ENCODE data around the gene TBXT. TPM values are rescaled to one million over a fixed set of nuclear protein-coding genes. Genes with fewer than 3 reads are reported as not detected.
"Not testable (repeated sequence)": the region's sequence is repeated elsewhere in the genome, so short reads cannot be mapped to it uniquely, and the experiment has no call there.

TBXT gene
- total RNA-seq, 2 experiments from 2014 or later: not detected

DNA sequence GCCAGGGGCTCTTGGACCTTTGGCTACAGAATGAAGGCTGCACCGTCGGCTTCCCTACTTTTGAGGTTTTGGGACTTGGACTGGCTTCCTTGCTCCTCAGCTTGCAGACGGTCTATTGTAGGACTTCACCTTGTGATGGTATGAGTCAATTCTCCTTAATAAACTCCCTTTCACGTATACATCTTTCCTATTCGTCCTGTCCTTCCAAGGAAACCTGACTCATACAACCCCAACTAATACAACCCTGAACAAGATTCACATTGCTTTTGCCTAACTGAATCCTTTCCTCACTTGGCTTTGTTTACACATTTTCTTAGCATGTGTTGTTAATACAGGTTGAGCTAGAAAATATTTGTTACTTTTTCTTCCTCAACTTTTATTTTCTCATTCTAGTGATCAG is 21.9 kb downstream of the TBXT start:
- Mint-ChIP-seq H3K36me3 (ENCODE audit: low read depth) (no peaks in the 10 kb centered on the region), H3K9me3 (ENCODE audit: low read depth) (no peaks in the 10 kb centered on the region), H3K4me3 (no peak overlapping the region), H3K27ac (no peak overlapping the region), H3K4me1 (no peaks in the 10 kb centered on the region), H3K27me3 (peaks cover 3% of the 10 kb centered on the region)
- intact Hi-C loops (cut with DNase I, micrococcal nuclease): no loop called here
- DNase-seq (no peak), ATAC-seq (no peak)
- ChIA-PET CTCF (no interaction called here), POLR2A (no interaction called here)

DNA sequence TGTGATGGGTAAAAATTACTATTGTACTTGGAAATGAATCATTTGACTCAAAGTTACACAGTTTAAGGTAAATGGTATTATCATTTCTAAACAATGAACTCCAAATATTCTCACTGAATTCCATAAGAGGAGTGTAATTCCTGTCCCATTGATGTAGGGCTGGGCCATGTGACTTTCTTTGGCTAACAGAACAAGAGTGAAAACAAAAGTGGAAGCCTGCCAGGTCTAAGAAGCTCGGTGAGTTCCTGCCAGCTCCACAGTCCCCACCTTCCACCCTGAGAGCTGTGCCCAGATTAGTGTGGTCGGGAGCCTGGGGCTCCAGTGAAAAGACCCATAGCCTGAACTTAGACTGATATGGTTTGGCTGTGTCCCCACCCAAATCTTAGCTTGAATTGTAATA is 24.6 kb downstream of the TBXT start:
- no peaks in the 10 kb centered on the region for H3K9me3 Mint-ChIP-seq (ENCODE audit: low read depth)
- intact Hi-C loops (cut with DNase I, micrococcal nuclease): no loop called here
- no peaks in the 10 kb centered on the region for H3K36me3 Mint-ChIP-seq (ENCODE audit: low read depth)
- no peak overlapping the region for H3K4me3 Mint-ChIP-seq
- ChIA-PET CTCF (interaction anchor here (1.5 kb wide), 1 partner anchor 22 kb away, joined by 3 read pairs; no protein-coding TSS in a partner anchor), POLR2A (no interaction called here)
- DNase-seq (no peak), ATAC-seq (no peak)
- H3K4me1 Mint-ChIP-seq: no peaks in the 10 kb centered on the region
- H3K27ac Mint-ChIP-seq: no peak overlapping the region
- H3K27me3 Mint-ChIP-seq: peaks cover 4% of the 10 kb centered on the region

DNA sequence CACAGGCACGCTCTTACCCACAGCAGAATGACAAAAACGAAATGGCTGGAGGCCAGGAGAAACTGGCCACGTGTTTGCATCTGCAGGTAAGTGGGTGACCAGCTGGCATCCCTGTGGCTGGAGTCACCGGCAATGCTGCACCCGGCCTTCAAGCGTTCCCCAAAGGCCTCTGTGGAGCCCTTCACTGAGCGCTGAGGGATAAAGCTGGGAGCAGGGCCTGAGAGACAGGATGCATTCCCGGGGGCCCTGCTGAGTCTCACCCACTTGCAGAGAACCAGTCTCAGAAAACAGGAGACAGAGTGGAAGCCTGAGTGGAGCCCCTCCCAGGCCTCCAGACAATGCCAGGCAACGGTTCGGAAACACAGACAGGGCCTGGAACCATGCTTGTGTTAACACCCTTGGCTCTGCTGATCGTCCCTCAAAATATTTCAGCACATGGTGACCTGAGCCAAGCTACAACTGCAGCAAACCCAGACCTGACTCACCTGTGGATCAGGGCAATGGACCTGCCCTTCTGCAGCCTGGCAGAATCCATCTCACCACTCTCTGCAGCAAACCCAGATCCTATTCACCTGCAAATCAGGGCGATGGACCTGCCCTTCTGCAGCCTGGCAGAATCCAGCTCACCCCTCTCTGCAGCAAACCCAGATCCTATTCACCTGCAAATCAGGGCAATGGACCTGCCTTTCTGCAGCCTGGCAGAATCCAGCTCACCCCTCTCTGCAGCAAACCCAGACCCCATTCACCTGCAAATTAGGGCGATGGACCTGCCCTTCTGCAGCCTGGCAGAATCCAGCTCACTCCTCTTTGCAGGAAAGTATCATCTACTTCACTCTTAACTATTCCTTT is 39.8 kb downstream of the TBXT start:
- POLR2A ChIA-PET: no interaction called here
- Mint-ChIP-seq H3K27me3 (peaks cover 17% of the 10 kb centered on the region), H3K9me3 (ENCODE audit: low read depth) (no peaks in the 10 kb centered on the region), H3K4me3 (no peak overlapping the region), H3K4me1 (no peaks in the 10 kb centered on the region), H3K36me3 (ENCODE audit: low read depth) (no peaks in the 10 kb centered on the region), H3K27ac (no peak overlapping the region)
- no peak for DNase-seq
- CTCF ChIA-PET: no interaction called here
- ATAC-seq: no peak
- intact Hi-C loops (cut with DNase I, micrococcal nuclease): no loop called here

DNA sequence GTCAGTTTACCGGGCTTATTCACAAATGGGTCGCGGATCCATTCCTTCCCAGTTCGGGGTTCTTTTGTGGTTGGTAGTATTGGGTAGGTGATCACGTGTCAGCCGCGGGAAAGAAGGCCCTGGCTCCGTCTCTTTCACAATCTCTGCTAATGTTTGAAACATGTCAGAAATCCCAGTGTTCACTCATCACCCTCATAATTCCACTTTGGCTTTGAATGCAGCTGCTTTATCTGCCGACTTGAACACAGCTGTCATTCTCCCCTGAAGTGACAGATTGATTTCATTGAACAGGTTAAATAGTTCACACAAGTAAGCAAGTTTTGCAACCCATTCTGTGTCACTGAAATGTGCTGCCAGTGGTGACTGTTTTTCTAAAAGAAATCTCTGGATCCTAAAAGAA is 44.5 kb downstream of the TBXT start:
- H3K4me3 Mint-ChIP-seq; H3K4me1 Mint-ChIP-seq; H3K27me3 Mint-ChIP-seq; DNase-seq; H3K9me3 Mint-ChIP-seq (ENCODE audit: low read depth); H3K36me3 Mint-ChIP-seq (ENCODE audit: low read depth); H3K27ac Mint-ChIP-seq; ATAC-seq; POLR2A ChIA-PET; intact Hi-C loops (cut with DNase I, micrococcal nuclease): not testable (repeated sequence)
- CTCF ChIA-PET: interaction anchor here (0.6 kb wide), 1 partner anchor 233 kb away, joined by 3 read pairs; no protein-coding TSS in a partner anchor

DNA sequence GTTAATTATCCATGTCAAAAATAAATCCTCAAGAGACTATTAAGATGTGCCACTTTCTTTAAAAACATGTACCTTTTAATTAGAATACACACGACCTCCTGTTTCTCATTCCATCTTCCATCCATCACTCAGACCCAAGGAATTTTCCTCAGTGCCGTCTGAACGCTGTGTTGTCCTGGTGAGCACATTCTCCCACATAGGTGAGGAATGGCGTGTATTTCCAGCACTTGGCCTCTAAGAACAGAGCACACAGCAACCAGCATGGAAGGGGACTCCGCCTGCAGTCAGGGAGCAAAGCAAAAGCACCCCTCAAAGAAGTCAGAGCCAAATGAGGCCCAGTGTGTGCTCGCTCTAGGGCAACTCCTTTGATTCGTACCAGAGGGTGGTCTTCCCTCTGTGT is 45.9 kb downstream of the TBXT start:
- H3K27me3 Mint-ChIP-seq: peaks cover 1% of the 10 kb centered on the region
- H3K27ac Mint-ChIP-seq: no peak overlapping the region
- no peaks in the 10 kb centered on the region for H3K36me3 Mint-ChIP-seq (ENCODE audit: low read depth)

DNA sequence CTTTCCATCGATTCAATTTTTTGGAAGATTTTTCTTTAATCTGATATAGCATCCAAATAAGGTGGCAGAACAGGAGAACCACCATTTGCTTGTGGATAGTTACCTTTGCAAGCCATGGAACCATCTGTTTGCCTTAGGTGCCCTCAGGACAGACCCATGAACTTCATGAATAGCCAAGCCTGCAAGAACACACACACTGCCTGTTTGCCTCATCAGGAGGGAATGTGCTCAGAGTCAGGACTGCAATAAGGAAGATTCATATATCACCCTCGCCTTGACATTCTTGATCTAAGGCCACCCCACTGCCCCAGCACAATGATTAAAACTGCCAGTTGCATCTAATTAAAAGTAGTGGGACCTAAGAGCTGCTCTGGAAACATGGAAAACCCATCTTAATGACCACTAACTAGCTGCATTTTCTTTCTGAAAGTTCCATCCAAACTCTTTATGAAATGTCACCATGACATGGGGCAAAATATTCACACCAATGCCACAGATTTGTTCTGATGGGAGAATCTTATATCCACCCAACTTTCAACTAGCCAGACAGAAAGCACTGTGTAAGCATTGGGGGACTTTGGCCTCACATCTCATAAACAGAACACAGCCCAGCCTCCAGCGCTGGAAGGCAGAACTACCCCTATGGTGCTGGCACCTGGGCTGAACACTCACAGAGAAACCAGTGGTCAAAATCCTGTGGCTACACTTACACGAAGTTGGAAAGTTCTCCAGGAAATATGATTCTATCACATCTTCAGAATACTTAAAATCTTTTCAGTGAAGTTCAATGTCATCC is 48.3 kb downstream of the TBXT start:
- H3K27ac Mint-ChIP-seq: no peak overlapping the region
- DNase-seq (no peak), ATAC-seq (no peak)
- CTCF ChIA-PET: no interaction called here
- H3K27me3 Mint-ChIP-seq: no peaks in the 10 kb centered on the region
- H3K36me3 Mint-ChIP-seq (ENCODE audit: low read depth): no peaks in the 10 kb centered on the region
- POLR2A ChIA-PET: no interaction called here
- H3K4me3 Mint-ChIP-seq: no peak overlapping the region
- intact Hi-C loops (cut with DNase I, micrococcal nuclease): no loop called here
- no peaks in the 10 kb centered on the region for H3K9me3 Mint-ChIP-seq (ENCODE audit: low read depth)
- no peaks in the 10 kb centered on the region for H3K4me1 Mint-ChIP-seq

More for the DNA sequence above, 45.9 kb downstream of the TBXT start:
- no peak for DNase-seq
- POLR2A ChIA-PET: no interaction called here
- Mint-ChIP-seq H3K9me3 (ENCODE audit: low read depth) (no peaks in the 10 kb centered on the region), H3K4me1 (no peaks in the 10 kb centered on the region), H3K4me3 (no peak overlapping the region)
- CTCF ChIA-PET: no interaction called here
- no peak for ATAC-seq
- intact Hi-C loops (cut with DNase I, micrococcal nuclease): no loop called here

DNA sequence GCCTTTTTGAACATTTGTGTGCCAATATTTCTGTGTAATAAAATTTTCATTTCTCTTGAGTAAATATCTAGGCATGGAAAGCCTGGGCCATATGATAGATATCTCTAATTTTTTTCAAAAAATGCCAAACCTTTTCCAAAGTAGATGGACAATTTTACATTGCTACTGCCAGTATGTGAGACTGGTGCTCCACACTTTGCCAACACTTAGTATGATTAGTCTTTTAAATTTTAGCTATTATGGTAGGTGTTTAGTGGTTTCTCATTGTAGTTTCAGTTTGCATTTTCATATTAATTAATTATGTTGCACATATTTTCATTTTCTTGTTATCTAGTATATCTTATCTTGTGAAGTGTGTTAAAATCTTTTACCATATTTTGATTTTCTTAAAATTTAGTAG is 52.0 kb downstream of the TBXT start:
- Mint-ChIP-seq H3K4me3 (no peak overlapping the region), H3K27me3 (peaks cover 7% of the 10 kb centered on the region), H3K4me1 (no peaks in the 10 kb centered on the region), H3K9me3 (ENCODE audit: low read depth) (no peaks in the 10 kb centered on the region), H3K27ac (no peak overlapping the region), H3K36me3 (ENCODE audit: low read depth) (no peaks in the 10 kb centered on the region)
- intact Hi-C loops (cut with DNase I, micrococcal nuclease): no loop called here
- POLR2A ChIA-PET: no interaction called here
- DNase-seq (no peak), ATAC-seq (no peak)
- CTCF ChIA-PET: no interaction called here

DNA sequence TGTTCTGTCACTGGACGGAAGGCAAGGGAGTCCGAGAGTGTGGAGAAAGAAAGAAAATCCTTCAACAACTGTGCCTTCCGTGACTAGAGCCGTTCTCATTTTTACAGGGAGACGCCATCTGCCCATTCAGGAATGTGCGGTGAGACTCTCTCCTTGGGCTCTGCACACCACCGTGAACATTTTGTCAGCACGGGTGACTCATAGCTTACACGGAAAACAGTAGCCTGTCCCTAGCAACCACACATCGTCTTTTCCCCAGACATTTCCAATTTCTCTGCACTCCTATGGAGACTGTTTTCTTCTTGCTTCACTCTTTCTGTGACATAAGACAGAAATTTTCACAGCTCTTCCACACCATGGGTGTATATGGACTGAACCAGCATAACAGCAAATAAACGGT is 55.1 kb downstream of the TBXT start:
- intact Hi-C loops (cut with DNase I, micrococcal nuclease): no loop called here
- Mint-ChIP-seq H3K9me3 (ENCODE audit: low read depth) (no peaks in the 10 kb centered on the region), H3K4me1 (no peaks in the 10 kb centered on the region), H3K36me3 (ENCODE audit: low read depth) (no peaks in the 10 kb centered on the region), H3K27me3 (peaks cover 7% of the 10 kb centered on the region), H3K4me3 (no peak overlapping the region), H3K27ac (no peak overlapping the region)
- ATAC-seq: no peak
- ChIA-PET POLR2A (no interaction called here), CTCF (no interaction called here)
- DNase-seq: no peak

DNA sequence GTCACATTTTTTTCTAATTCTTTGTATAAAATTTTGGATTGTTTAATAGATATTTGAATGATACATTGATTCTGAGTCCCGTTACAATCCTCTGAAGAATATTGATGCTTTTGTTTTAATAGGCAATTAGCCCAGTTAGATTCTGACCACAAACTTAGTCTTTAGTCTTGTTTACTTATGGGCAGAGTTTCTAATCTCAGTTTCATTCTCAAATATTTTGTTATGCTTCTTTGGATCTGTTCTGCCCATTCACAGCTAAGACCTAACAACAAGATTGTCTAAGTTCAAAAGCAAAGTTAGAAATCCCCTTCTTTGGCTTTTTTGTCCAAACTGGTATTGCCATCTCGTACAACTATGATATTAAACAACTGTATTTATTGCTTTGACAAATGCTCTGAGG is 58.0 kb downstream of the TBXT start:
- ATAC-seq (no peak), DNase-seq (no peak)
- CTCF ChIA-PET: no interaction called here
- POLR2A ChIA-PET: no interaction called here
- H3K27ac Mint-ChIP-seq: no peak overlapping the region
- intact Hi-C loops (cut with DNase I, micrococcal nuclease): loop anchor here in 1 of 2 experiments (5.0 kb wide), 1 partner anchor 672 kb away; no protein-coding TSS in a partner anchor
- H3K9me3 Mint-ChIP-seq (ENCODE audit: low read depth): no peaks in the 10 kb centered on the region
- H3K4me3 Mint-ChIP-seq: no peak overlapping the region
- peaks cover 3% of the 10 kb centered on the region for H3K4me1 Mint-ChIP-seq
- H3K27me3 Mint-ChIP-seq: peaks cover 16% of the 10 kb centered on the region
- no peaks in the 10 kb centered on the region for H3K36me3 Mint-ChIP-seq (ENCODE audit: low read depth)

Other genes starting within 250 kb of the TBXT start
- gene PRR18, start 140.5 kb upstream of the TBXT start, total RNA-seq: under 1 TPM in 1 of 2 experiments, not detected in 1; 0.11 TPM
- 10 to 100 TPM; 39.8 to 54.2 TPM for gene SFT2D1, start 174.7 kb upstream of the TBXT start, total RNA-seq
- 10 to 100 TPM; 17.7 to 20.5 TPM for gene MPC1, start 215.1 kb upstream of the TBXT start, total RNA-seq

Measured in activated CD4-positive, alpha-beta T cell treated with anti-CD3 and anti-CD28 coated beads for 36 hours (primary cell).